B cell (primary cell): Measurements from ENCODE around the gene TLR4. TPM values are rescaled to one million over a fixed set of nuclear protein-coding genes. Genes with fewer than 3 reads are reported as not detected.

Source experiments
- ATAC-seq: fragments of 200-7000 bp; cut with Tn5 transposase; one replicate; pipeline ENCODE4 v1.10.0; 2021; ENCODE audit warnings: low read depth, mild to moderate bottlenecking, moderate number of reproducible peaks, moderate library complexity
- CTCF ChIA-PET: fragments of 350-600 bp; sonication (Branson Sonifier 250); formaldehyde crosslinking; loops from one replicate; lab custom pipeline; 2021; ENCODE audit warnings: antibody characterized with exemption, inconsistent platforms; lab: Charles Lee
- POLR2A ChIA-PET: fragments of 350-600 bp; sonication (Branson Sonifier 250); formaldehyde crosslinking; loops from one replicate; lab custom pipeline; 2021; ENCODE audit warnings: antibody characterized with exemption; lab: Charles Lee
- DNase-seq: peaks from one replicate; pipeline ENCODE4 v3.0.0; 2013
- H2AFZ ChIP-seq: 2 replicates; pipeline ENCODE4 v1.6.1; 2012; ENCODE audit warnings: mild to moderate bottlenecking, low read depth, low read length; ENCODE audit not compliant: insufficient read depth, poor library complexity, severe bottlenecking
- H3K27ac ChIP-seq, 2 donors: 1 replicate in 1 of 2; 2 replicates in 1 of 2; pipeline ENCODE4 v1.5.1; 2012 to 2013; ENCODE audit warnings: low read length in 2 of 2, mild to moderate bottlenecking in 2 of 2, moderate library complexity in 1 of 2
- H3K27me3 ChIP-seq, 4 experiments: fragments of 200-600 bp in 1 of 4; sonication (generic) in 1 of 4; replicated peaks in 1 of 4; 1 replicate in 2 of 4; 2 replicates in 2 of 4; pipeline versions ENCODE4 v1.6.1 to v1.7.0; 2013 to 2016; ENCODE audit warnings: low read length in 3 of 4, mild to moderate bottlenecking in 2 of 4, mixed read lengths in 1 of 4, moderate library complexity in 1 of 4; ENCODE audit not compliant: insufficient read depth in 4 of 4, control insufficient read depth in 3 of 4; ENCODE audit errors: control extremely low read depth in 1 of 4
- H3K36me3 ChIP-seq, 2 experiments: replicated peaks in 1 of 2; 1 replicate in 1 of 2; 2 replicates in 1 of 2; pipeline versions ENCODE4 v1.6.1 to v1.7.1; 2013; ENCODE audit warnings: low read length in 1 of 2; ENCODE audit not compliant: insufficient read depth in 2 of 2, control insufficient read depth in 1 of 2; ENCODE audit errors: control extremely low read depth in 1 of 2, extremely low read depth in 1 of 2
- H3K4me1 ChIP-seq, 2 donors: fragments of 200-600 bp in 1 of 2; sonication (generic) in 1 of 2; 1 replicate in 1 of 2; 2 replicates in 1 of 2; pipeline versions ENCODE4 v1.5.1 to v1.6.1; 2013 to 2017; ENCODE audit warnings: low read length in 2 of 2; ENCODE audit not compliant: control insufficient read depth in 2 of 2, insufficient read depth in 2 of 2
- H3K4me2 ChIP-seq: replicated peaks from 2 replicates; pipeline ENCODE3; 2012; ENCODE audit warnings: mild to moderate bottlenecking, low read depth, low read length; ENCODE audit not compliant: poor library complexity, severe bottlenecking
- H3K4me3 ChIP-seq, 5 experiments: fragments of 200-600 bp in 1 of 5; sonication (generic) in 1 of 5; 1 replicate in 3 of 5; 2 replicates in 2 of 5; pipeline versions ENCODE4 v1.5.1 to v1.7.0; 2011 to 2016; ENCODE audit warnings: low read length in 4 of 5, mild to moderate bottlenecking in 4 of 5, low read depth in 2 of 5, control low read depth in 1 of 5, moderate library complexity in 1 of 5; ENCODE audit not compliant: insufficient read depth in 1 of 5; ENCODE audit errors: control extremely low read depth in 1 of 5, extremely low read depth in 1 of 5
- H3K79me2 ChIP-seq: fragments of 200-600 bp; sonication (generic); one replicate; pipeline ENCODE4 v1.6.0; 2016; ENCODE audit warnings: low read length; ENCODE audit not compliant: control insufficient read depth, insufficient read depth
- H3K9ac ChIP-seq: fragments of 200-600 bp; sonication (generic); 2 replicates; pipeline ENCODE4 v1.6.1; 2017; ENCODE audit warnings: mild to moderate bottlenecking, low read length, moderate library complexity
- H3K9me3 ChIP-seq, 3 donors: one replicate each; pipeline versions ENCODE4 v1.6.1 to v1.7.1; 2013; ENCODE audit warnings: low read length in 2 of 3; ENCODE audit not compliant: control insufficient read depth in 2 of 3, insufficient read depth in 1 of 3; ENCODE audit errors: control extremely low read depth in 1 of 3
- H4K20me1 ChIP-seq: 2 replicates; pipeline ENCODE4 v1.6.0; 2012; ENCODE audit warnings: mild to moderate bottlenecking, low read length; ENCODE audit not compliant: insufficient read depth, control insufficient read depth, poor library complexity, severe bottlenecking
- H3K27ac Mint-ChIP-seq: one replicate; pipeline ENCODE4 v1.8.0; 2021; ENCODE audit warnings: mixed read lengths
- H3K27me3 Mint-ChIP-seq: one replicate; pipeline ENCODE4 v1.8.0; 2021; ENCODE audit warnings: mixed read lengths
- H3K4me1 Mint-ChIP-seq: one replicate; pipeline ENCODE4 v1.8.0; 2021; ENCODE audit warnings: mixed read lengths
- H3K4me3 Mint-ChIP-seq: one replicate; pipeline ENCODE4 v1.8.0; 2021; ENCODE audit warnings: mixed read lengths
- H3K9me3 Mint-ChIP-seq: one replicate; pipeline ENCODE4 v1.8.0; 2022; ENCODE audit warnings: mixed read lengths; ENCODE audit not compliant: insufficient read depth
- CTCF ChIP-seq: fragments of 200-600 bp; IDR thresholded peaks from one replicate; pipeline ENCODE4 v1.8.0; 2022; ENCODE audit warnings: antibody characterized with exemption, mild to moderate bottlenecking
- EZH2 ChIP-seq: IDR thresholded peaks from 2 replicates; pipeline ENCODE4 v1.6.1; 2012; ENCODE audit warnings: borderline replicate concordance, low read depth, mild to moderate bottlenecking, moderate library complexity, low read length; ENCODE audit not compliant: insufficient read depth, poor library complexity, severe bottlenecking
- WGBS: methylation state at CpG from one replicate; pipeline ENCODE4 v1.1.5; 2013; ENCODE audit warnings: missing lambda C conversion rate; ENCODE audit not compliant: insufficient coverage; 5-methylcytosine and 5-hydroxymethylcytosine counted together
- intact Hi-C: fragments of 100-400 bp; cut with micrococcal nuclease; formaldehyde crosslinking; loops from one replicate; pipeline ENCODE4 v1.10.0; 2022
- polyA plus RNA-seq: library from polyadenylated mRNA; depleted of rRNA; stranded (reverse); fragments of >200 nt; gene quantifications from 2 replicates; pipeline ENCODE4 v1.2.3, GENCODE V29; 2012
- total RNA-seq, 2 donors: library from RNA; stranded (reverse); fragments of 120-200 nt in 1 of 2; gene quantifications; 1 replicate in 1 of 2; 2 replicates in 1 of 2; pipeline versions ENCODE4 v1.2.3 to v1.2.4, GENCODE V29; 2013 to 2022

Gene TLR4
- total and polyA plus RNA-seq, 2 donors (not counting 1 experiment from before 2014, with no cell fraction given) = 0.51 to 3.7 TPM

GRCh38 chr9:117665601-117666385 lies 38.4 kb upstream of the TLR4 start:
- Histone ChIP-seq H3K4me3 (no peak overlapping the region), H3K27me3 (peaks cover 0 to 7% (median 2%) of the 10 kb centered on the region in 4 experiments), H3K9me3 (no peaks in the 10 kb centered on the region), H3K9ac (no peak overlapping the region), H3K79me2 (no peaks in the 10 kb centered on the region), H3K4me2 (no peak overlapping the region), H3K4me1 (no peaks in the 10 kb centered on the region), H3K36me3 (no peaks in the 10 kb centered on the region), H2AFZ (no peak overlapping the region), H3K27ac (no peak overlapping the region), H4K20me1 (no peaks in the 10 kb centered on the region)
- Mint-ChIP-seq H3K4me1 (no peaks in the 10 kb centered on the region), H3K27me3 (peaks cover 22% of the 10 kb centered on the region), H3K9me3 (no peaks in the 10 kb centered on the region), H3K27ac (no peak overlapping the region), H3K4me3 (no peak overlapping the region)
- no peak for ATAC-seq
- WGBS = 100% methylated on average over 1 of the region's 1 CpG
- intact Hi-C loops = no loop called here
- POLR2A ChIA-PET = no interaction called here
- DNase-seq = no peak
- CTCF ChIA-PET = no interaction called here
- TF ChIP-seq EZH2 = no peak
- TF ChIP-seq CTCF = no peak

GRCh38 chr9:117671468-117671867 lies 32.7 kb upstream of the TLR4 start:
- POLR2A ChIA-PET = no interaction called here

More at GRCh38 chr9:117671468-117671867, 32.7 kb upstream of the TLR4 start:
- H3K79me2 ChIP-seq = no peaks in the 10 kb centered on the region
- Mint-ChIP-seq H3K27ac (no peak overlapping the region), H3K27me3 (peaks cover 23% of the 10 kb centered on the region), H3K4me3 (no peak overlapping the region), H3K9me3 (peaks cover 2% of the 10 kb centered on the region), H3K4me1 (no peaks in the 10 kb centered on the region)
- H3K4me2 ChIP-seq = no peak overlapping the region
- H3K27me3 ChIP-seq = peaks cover 0 to 7% (median 0%) of the 10 kb centered on the region in 4 experiments
- CTCF ChIA-PET = no interaction called here
- no peak overlapping the region for H2AFZ ChIP-seq
- no peaks in the 10 kb centered on the region for H3K4me1 ChIP-seq
- H3K4me3 ChIP-seq = no peak overlapping the region
- TF ChIP-seq CTCF (no peak), EZH2 (no peak)
- H3K36me3 ChIP-seq = no peaks in the 10 kb centered on the region
- no peaks in the 10 kb centered on the region for H4K20me1 ChIP-seq
- intact Hi-C loops = no loop called here
- no CpG with 5 or more reads among the region's 1 CpG for WGBS
- ATAC-seq (no peak), DNase-seq (no peak)
- no peak overlapping the region for H3K9ac ChIP-seq
- peaks cover 0 to 9% (median 0%) of the 10 kb centered on the region in 3 donors for H3K9me3 ChIP-seq
- H3K27ac ChIP-seq = no peak overlapping the region
